Large intestine (tissue), 3 donors: ENCODE measurements around the gene CYS1. TPM values are rescaled to one million over a fixed set of nuclear protein-coding genes. Genes with fewer than 3 reads are reported as not detected.

Experiments used
- DNase-seq, 2 donors: peaks; one replicate each; pipeline versions ENCODE4 v3.0.0 to v3.0.0-alpha.2; 2013
- H3K27ac ChIP-seq: one replicate; pipeline ENCODE4 v1.5.1; 2013; ENCODE audit warnings: low read length
- H3K27me3 ChIP-seq: 2 replicates; pipeline ENCODE4 v1.6.1; 2013; ENCODE audit warnings: low read length; ENCODE audit not compliant: control insufficient read depth, insufficient read depth
- H3K36me3 ChIP-seq: 2 replicates; pipeline ENCODE4 v1.6.1; 2013; ENCODE audit warnings: low read length; ENCODE audit not compliant: control insufficient read depth, insufficient read depth
- H3K4me1 ChIP-seq: one replicate; pipeline ENCODE4 v1.6.1; 2013; ENCODE audit warnings: low read length; ENCODE audit not compliant: control insufficient read depth, insufficient read depth
- H3K4me3 ChIP-seq: one replicate; pipeline ENCODE4 v1.5.1; 2013; ENCODE audit warnings: low read length
- H3K9me3 ChIP-seq: one replicate; pipeline ENCODE4 v1.6.1; 2013; ENCODE audit warnings: mild to moderate bottlenecking, low read depth, low read length, moderate library complexity; ENCODE audit not compliant: control insufficient read depth
- WGBS: methylation state at CpG from one replicate; pipeline ENCODE4 v1.1.5; 2013; ENCODE audit warnings: low lambda C conversion rate; ENCODE audit not compliant: insufficient coverage; 5-methylcytosine and 5-hydroxymethylcytosine counted together
- polyA plus RNA-seq: library from polyadenylated mRNA; unstranded; fragments of 120-200 nt; gene quantifications from one replicate; pipeline ENCODE4 v1.2.1, GENCODE V29; 2013

CYS1 gene
- polyA plus RNA-seq, 1 donor: 22.1 TPM

- no CpG with 5 or more reads among the region's 13 CpGs for WGBS
- Histone ChIP-seq H3K4me1 (peaks cover 10% of the 10 kb centered on the region), H3K9me3 (no peaks in the 10 kb centered on the region), H3K27me3 (peaks cover 30% of the 10 kb centered on the region), H3K27ac (no peak overlapping the region), H3K36me3 (no peaks in the 10 kb centered on the region), H3K4me3 (no peak overlapping the region)
- DNase-seq: no peak
Measured at GRCh38 chr2:10083692-10084211, 3.5 kb upstream of the CYS1 start.

GRCh38 chr2:10083046-10083445 is 2.8 kb upstream of the CYS1 start:
- no peaks in the 10 kb centered on the region for H3K36me3 ChIP-seq
- peaks cover 34% of the 10 kb centered on the region for H3K27me3 ChIP-seq
- DNase-seq: no peak
- WGBS: 58% methylated on average over 2 of the region's 5 CpGs
- H3K27ac ChIP-seq: no peak overlapping the region
- H3K4me1 ChIP-seq: peaks cover 15% of the 10 kb centered on the region
- H3K9me3 ChIP-seq: no peaks in the 10 kb centered on the region
- H3K4me3 ChIP-seq: no peak overlapping the region

GRCh38 chr2:10080536-10081304 is 509 bp upstream of the CYS1 start:
- Histone ChIP-seq H3K4me1 (peaks cover 11% of the 10 kb centered on the region), H3K4me3 (peak overlapping the region; percentile 57), H3K9me3 (no peaks in the 10 kb centered on the region), H3K27ac (peak overlapping the region; percentile 83), H3K27me3 (peaks cover 39% of the 10 kb centered on the region), H3K36me3 (no peaks in the 10 kb centered on the region)
- peak in 1 of 2 donors; percentile 74 for DNase-seq
- 54% methylated on average over 4 of the region's 45 CpGs for WGBS

GRCh38 chr2:10079266-10079869 is 843 bp downstream of the CYS1 start:
- Histone ChIP-seq H3K27ac (peak overlapping the region; percentile 54), H3K4me1 (peaks cover 11% of the 10 kb centered on the region), H3K9me3 (no peaks in the 10 kb centered on the region), H3K27me3 (peaks cover 39% of the 10 kb centered on the region), H3K36me3 (peaks cover 4% of the 10 kb centered on the region), H3K4me3 (peak overlapping the region; percentile 52)
- WGBS: no CpG with 5 or more reads among the region's 53 CpGs
- DNase-seq: peak in 1 of 2 donors; percentile 76

GRCh38 chr2:10078704-10079265 is 1.4 kb downstream of the CYS1 start:
- WGBS: 73% methylated on average over 3 of the region's 12 CpGs
- Histone ChIP-seq H3K36me3 (peaks cover 4% of the 10 kb centered on the region), H3K27ac (peak overlapping the region; percentile 54), H3K9me3 (no peaks in the 10 kb centered on the region), H3K4me1 (peaks cover 11% of the 10 kb centered on the region), H3K4me3 (peak overlapping the region; percentile 52), H3K27me3 (peaks cover 39% of the 10 kb centered on the region)
- no peak for DNase-seq

GRCh38 chr2:10078001-10078400 is 2.2 kb downstream of the CYS1 start:
- Histone ChIP-seq H3K4me3 (no peak overlapping the region), H3K36me3 (peaks cover 4% of the 10 kb centered on the region), H3K27me3 (peaks cover 31% of the 10 kb centered on the region), H3K27ac (peak overlapping the region; percentile 12), H3K9me3 (no peaks in the 10 kb centered on the region), H3K4me1 (peaks cover 15% of the 10 kb centered on the region)
- WGBS: no CpG with 5 or more reads among the region's 7 CpGs
- DNase-seq: no peak

- WGBS: no CpG with 5 or more reads among the region's 5 CpGs
- peaks cover 19% of the 10 kb centered on the region for H3K4me1 ChIP-seq
- peaks cover 4% of the 10 kb centered on the region for H3K36me3 ChIP-seq
- DNase-seq: no peak
- no peak overlapping the region for H3K27ac ChIP-seq
- H3K4me3 ChIP-seq: no peak overlapping the region
- peaks cover 22% of the 10 kb centered on the region for H3K27me3 ChIP-seq
- no peaks in the 10 kb centered on the region for H3K9me3 ChIP-seq
Measured at GRCh38 chr2:10076988-10077527, 3.2 kb downstream of the CYS1 start.

- no peak overlapping the region for H3K4me3 ChIP-seq
- H3K27me3 ChIP-seq: peaks cover 18% of the 10 kb centered on the region
- 86% methylated on average over 1 of the region's 13 CpGs for WGBS
- no peak overlapping the region for H3K27ac ChIP-seq
- no peak for DNase-seq
- peaks cover 19% of the 10 kb centered on the region for H3K4me1 ChIP-seq
- H3K9me3 ChIP-seq: no peaks in the 10 kb centered on the region
- H3K36me3 ChIP-seq: peaks cover 4% of the 10 kb centered on the region
Measured at GRCh38 chr2:10076511-10076910, 3.7 kb downstream of the CYS1 start.

- no peak for DNase-seq
- no CpG with 5 or more reads among the region's 9 CpGs for WGBS
- Histone ChIP-seq H3K4me1 (peaks cover 19% of the 10 kb centered on the region), H3K9me3 (no peaks in the 10 kb centered on the region), H3K27ac (no peak overlapping the region), H3K4me3 (no peak overlapping the region), H3K27me3 (peaks cover 12% of the 10 kb centered on the region), H3K36me3 (peaks cover 4% of the 10 kb centered on the region)
Measured at GRCh38 chr2:10075571-10076209, 4.5 kb downstream of the CYS1 start.

GRCh38 chr2:10075101-10075500 is 5.1 kb downstream of the CYS1 start:
- 93% methylated on average over 3 of the region's 13 CpGs for WGBS
- no peak for DNase-seq
- Histone ChIP-seq H3K36me3 (peaks cover 4% of the 10 kb centered on the region), H3K4me3 (no peak overlapping the region), H3K27ac (no peak overlapping the region), H3K27me3 (peaks cover 9% of the 10 kb centered on the region), H3K4me1 (peaks cover 19% of the 10 kb centered on the region), H3K9me3 (no peaks in the 10 kb centered on the region)
